PC-9 (cell line): ENCODE measurements around the gene TMEM11. TPM values are rescaled to one million over a fixed set of nuclear protein-coding genes. Genes with fewer than 3 reads are reported as not detected.

Source experiments
- BruUV-seq: library from RNA; stranded (reverse); fragments of 400-500 nt; replicated peaks from 2 replicates; lab custom pipeline; 2021; lab: Mats Ljungman, UMichigan
- CTCF ChIA-PET: fragments of 300-600 bp; sonication (Branson Sonifier 250); formaldehyde crosslinking; loops from one replicate; lab custom pipeline; 2022; ENCODE audit warnings: antibody characterized with exemption; lab: Charles Lee
- POLR2A ChIA-PET: fragments of 300-600 bp; sonication (Branson Sonifier 250); formaldehyde crosslinking; loops from one replicate; lab custom pipeline; 2022; ENCODE audit warnings: antibody characterized with exemption; ENCODE audit not compliant: unreplicated experiment; lab: Charles Lee
- DNase-seq, 2 experiments: peaks; one replicate each; pipeline versions ENCODE4 v3.0.0 to v3.0.0-alpha.2; 2015 to 2022; ENCODE audit warnings: mixed read lengths in 1 of 2
- H2AFZ ChIP-seq: fragments of 200-600 bp; sonication (generic); 2 replicates; pipeline ENCODE4 v1.8.1; 2017; ENCODE audit warnings: antibody characterized with exemption
- H3F3A ChIP-seq: fragments of 200-600 bp; sonication (generic); 2 replicates; pipeline ENCODE4 v1.8.1; 2017; ENCODE audit warnings: antibody characterized with exemption, mild to moderate bottlenecking, low read depth; ENCODE audit not compliant: insufficient read depth
- H3K27ac ChIP-seq: fragments of 200-600 bp; sonication (generic); 2 replicates; pipeline ENCODE4 v1.6.1; 2016; ENCODE audit warnings: mixed run types
- H3K27me3 ChIP-seq: fragments of 200-600 bp; sonication (generic); 2 replicates; pipeline ENCODE4 v1.6.1; 2016; ENCODE audit warnings: low read depth, mixed run types; ENCODE audit not compliant: insufficient read depth
- H3K36me3 ChIP-seq: fragments of 200-600 bp; sonication (generic); 2 replicates; pipeline ENCODE4 v1.6.1; 2016; ENCODE audit warnings: low read depth, mixed run types
- H3K4me1 ChIP-seq: fragments of 200-600 bp; sonication (generic); replicated peaks from 2 replicates; pipeline ENCODE4 v1.6.1; 2016; ENCODE audit warnings: mixed run types; ENCODE audit not compliant: insufficient read depth
- H3K4me2 ChIP-seq: fragments of 200-600 bp; sonication (generic); 2 replicates; pipeline ENCODE4 v1.6.1; 2017; ENCODE audit warnings: mixed run types
- H3K4me3 ChIP-seq: fragments of 200-600 bp; sonication (generic); 2 replicates; pipeline ENCODE4 v1.6.1; 2016; ENCODE audit warnings: mixed run types
- H3K79me2 ChIP-seq: fragments of 200-600 bp; sonication (generic); 2 replicates; pipeline ENCODE4 v1.6.1; 2017; ENCODE audit warnings: low read depth, mixed run types
- H3K9me2 ChIP-seq: fragments of 200-600 bp; sonication (generic); 2 replicates; pipeline ENCODE4 v1.8.1; 2017; ENCODE audit warnings: mild to moderate bottlenecking; ENCODE audit not compliant: insufficient read depth
- H3K9me3 ChIP-seq: fragments of 200-600 bp; sonication (generic); 2 replicates; pipeline ENCODE4 v1.8.1; 2016; ENCODE audit warnings: low read depth; ENCODE audit not compliant: insufficient read depth
- H4K20me1 ChIP-seq: fragments of 200-600 bp; sonication (generic); 2 replicates; pipeline ENCODE4 v1.8.1; 2017; ENCODE audit not compliant: insufficient read depth
- CTCF ChIP-seq: fragments of 200-600 bp; sonication (generic); conservative IDR thresholded peaks from 2 replicates; pipeline ENCODE4 v1.6.1; 2017; ENCODE audit warnings: mixed run types, antibody characterized with exemption, mild to moderate bottlenecking, moderate library complexity
- EZH2 ChIP-seq: fragments of 200-600 bp; sonication (generic); IDR thresholded peaks from 2 replicates; pipeline ENCODE4 v1.8.0; 2017; ENCODE audit warnings: antibody characterized with exemption, low read depth
- intact Hi-C: fragments of 100-400 bp; cut with micrococcal nuclease; formaldehyde crosslinking; loops from one replicate; pipeline ENCODE4 v1.10.0; 2022; ENCODE audit not compliant: unreplicated experiment
- total RNA-seq: library from RNA; stranded (reverse); gene quantifications from 2 replicates; pipeline ENCODE4 v1.2.3, GENCODE V29; 2021

TMEM11 gene
- total RNA-seq, 1 experiment from 2014 or later, result 37.6 TPM

- Histone ChIP-seq H2AFZ (no peak overlapping the region), H3K36me3 (no peaks in the 10 kb centered on the region), H3K79me2 (no peaks in the 10 kb centered on the region), H3K4me3 (no peak overlapping the region), H3K27me3 (no peaks in the 10 kb centered on the region), H3K4me2 (no peak overlapping the region), H3K9me3 (no peaks in the 10 kb centered on the region), H3K9me2 (no peaks in the 10 kb centered on the region), H3K27ac (no peak overlapping the region), H4K20me1 (no peaks in the 10 kb centered on the region), H3F3A (no peaks in the 10 kb centered on the region), H3K4me1 (no peaks in the 10 kb centered on the region)
- CTCF ChIA-PET, result no interaction called here
- TF ChIP-seq EZH2 (no peak), CTCF (no peak)
- no peak for DNase-seq
- no TSS peak for BruUV-seq
- POLR2A ChIA-PET, result no interaction called here
- intact Hi-C loops, result no loop called here
These were observed 45.5 kb downstream of the TMEM11 start for GRCh38 chr17:21168555-21168865.

- H3K4me1 ChIP-seq, result no peaks in the 10 kb centered on the region
- no peak overlapping the region for H3K27ac ChIP-seq
- TF ChIP-seq CTCF (no peak), EZH2 (no peak)
- BruUV-seq, result no TSS peak
- H3F3A ChIP-seq, result no peaks in the 10 kb centered on the region
- H3K9me2 ChIP-seq, result no peaks in the 10 kb centered on the region
- H3K36me3 ChIP-seq, result no peaks in the 10 kb centered on the region
- CTCF ChIA-PET, result no interaction called here
- no peak overlapping the region for H3K4me3 ChIP-seq
- H3K4me2 ChIP-seq, result no peak overlapping the region
- H2AFZ ChIP-seq, result no peak overlapping the region
- no peaks in the 10 kb centered on the region for H3K9me3 ChIP-seq
- no peaks in the 10 kb centered on the region for H3K27me3 ChIP-seq
- no peak for DNase-seq
- intact Hi-C loops, result no loop called here
- POLR2A ChIA-PET, result interaction anchor here (0.6 kb wide), 1 partner anchor 279 kb away, joined by 3 read pairs; no protein-coding TSS in a partner anchor
- H4K20me1 ChIP-seq, result no peaks in the 10 kb centered on the region
- no peaks in the 10 kb centered on the region for H3K79me2 ChIP-seq
These were observed 46.7 kb downstream of the TMEM11 start for GRCh38 chr17:21167303-21167702.

GRCh38 chr17:21166595-21167210, 47.3 kb downstream of the TMEM11 start:
- CTCF ChIA-PET, result no interaction called here

More at GRCh38 chr17:21166595-21167210, 47.3 kb downstream of the TMEM11 start:
- Histone ChIP-seq H3K4me2 (no peak overlapping the region), H3K4me3 (no peak overlapping the region), H3K9me3 (no peaks in the 10 kb centered on the region), H3K79me2 (no peaks in the 10 kb centered on the region), H3F3A (no peaks in the 10 kb centered on the region), H3K27ac (no peak overlapping the region), H3K9me2 (no peaks in the 10 kb centered on the region), H2AFZ (no peak overlapping the region), H3K36me3 (no peaks in the 10 kb centered on the region), H4K20me1 (no peaks in the 10 kb centered on the region), H3K27me3 (no peaks in the 10 kb centered on the region), H3K4me1 (no peaks in the 10 kb centered on the region)
- BruUV-seq, result no TSS peak
- POLR2A ChIA-PET, result interaction anchor here (0.6 kb wide), 1 partner anchor 278 kb away, joined by 3 read pairs; no protein-coding TSS in a partner anchor
- DNase-seq, result no peak
- intact Hi-C loops, result no loop called here
- no peak for TF ChIP-seq CTCF
- no peak for TF ChIP-seq EZH2
